ENCODE measurements around the gene CLEC5A.

The CLEC5A gene

GRCh38 chr7:141949021-141949420, 2.2 kb upstream of the CLEC5A start:
- TF ChIP-seq, protein P1, sequence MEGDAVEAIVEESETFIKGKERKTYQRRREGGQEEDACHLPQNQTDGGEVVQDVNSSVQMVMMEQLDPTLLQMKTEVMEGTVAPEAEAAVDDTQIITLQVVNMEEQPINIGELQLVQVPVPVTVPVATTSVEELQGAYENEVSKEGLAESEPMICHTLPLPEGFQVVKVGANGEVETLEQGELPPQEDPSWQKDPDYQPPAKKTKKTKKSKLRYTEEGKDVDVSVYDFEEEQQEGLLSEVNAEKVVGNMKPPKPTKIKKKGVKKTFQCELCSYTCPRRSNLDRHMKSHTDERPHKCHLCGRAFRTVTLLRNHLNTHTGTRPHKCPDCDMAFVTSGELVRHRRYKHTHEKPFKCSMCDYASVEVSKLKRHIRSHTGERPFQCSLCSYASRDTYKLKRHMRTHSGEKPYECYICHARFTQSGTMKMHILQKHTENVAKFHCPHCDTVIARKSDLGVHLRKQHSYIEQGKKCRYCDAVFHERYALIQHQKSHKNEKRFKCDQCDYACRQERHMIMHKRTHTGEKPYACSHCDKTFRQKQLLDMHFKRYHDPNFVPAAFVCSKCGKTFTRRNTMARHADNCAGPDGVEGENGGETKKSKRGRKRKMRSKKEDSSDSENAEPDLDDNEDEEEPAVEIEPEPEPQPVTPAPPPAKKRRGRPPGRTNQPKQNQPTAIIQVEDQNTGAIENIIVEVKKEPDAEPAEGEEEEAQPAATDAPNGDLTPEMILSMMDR (IDR thresholded peaks at IDR 0.05; ENCODE audit: low read depth, low read length) = no peak
- no peak overlapping the region for H3K4me3 ChIP-seq (ENCODE audit: low read depth, low read length)

GRCh38 chr7:141945356-141945755, 1.4 kb downstream of the CLEC5A start:
- TF ChIP-seq, protein P1 (IDR thresholded peaks at IDR 0.05; ENCODE audit: low read depth, low read length) = no peak
- no peak overlapping the region for H3K4me3 ChIP-seq (ENCODE audit: low read depth, low read length)

DNA sequence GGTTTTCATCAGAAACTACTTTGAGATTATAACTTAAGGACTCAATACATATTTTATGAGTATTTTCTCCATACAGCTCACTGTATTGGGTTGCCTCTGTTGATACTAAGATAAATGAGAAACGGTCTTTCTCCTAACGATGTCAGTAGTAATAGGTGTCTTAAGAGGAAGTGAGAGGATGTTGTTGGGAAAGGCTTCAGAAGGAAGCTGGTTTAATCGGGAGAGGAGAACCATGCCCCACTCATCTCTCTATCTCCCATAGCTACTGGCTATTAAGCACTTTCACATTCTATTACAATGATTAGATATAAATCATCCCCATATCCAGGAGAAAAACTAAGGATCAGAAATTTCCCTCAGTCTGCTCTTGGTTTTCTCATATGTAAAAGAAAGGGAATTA, 2.0 kb downstream of the CLEC5A start:
- H3K4me3 ChIP-seq (ENCODE audit: low read depth, low read length) = no peak overlapping the region
- TF ChIP-seq, protein P1 (IDR thresholded peaks at IDR 0.05; ENCODE audit: low read depth, low read length) = no peak

- H3K4me3 ChIP-seq (ENCODE audit: low read depth, low read length) = no peak overlapping the region
- TF ChIP-seq, protein P1 (IDR thresholded peaks at IDR 0.05; ENCODE audit: low read depth, low read length) = no peak
These were observed 2.9 kb downstream of the CLEC5A start for GRCh38 chr7:141943846-141944245.

DNA sequence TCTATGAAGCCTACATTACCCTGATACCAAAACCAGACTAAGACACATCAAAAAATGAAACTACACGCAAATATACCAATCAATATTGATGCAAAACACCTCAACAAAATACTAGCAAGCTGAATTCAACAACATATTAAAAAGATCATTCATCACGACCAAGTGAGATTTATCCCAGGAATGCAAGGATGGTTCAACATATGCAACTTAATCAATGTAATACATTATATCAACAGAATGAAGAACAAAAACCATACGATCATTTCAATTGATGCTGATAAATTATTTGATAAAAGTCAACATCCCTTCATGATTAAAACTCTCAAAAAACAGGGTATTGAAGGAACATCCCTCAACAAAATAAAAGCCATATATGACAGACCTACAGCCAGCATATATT, 5.7 kb downstream of the CLEC5A start:
- TF ChIP-seq, protein P1 (IDR thresholded peaks at IDR 0.05; ENCODE audit: low read depth, low read length) = no peak
- no peak overlapping the region for H3K4me3 ChIP-seq (ENCODE audit: low read depth, low read length)

- H3K4me3 ChIP-seq (ENCODE audit: low read depth, low read length) = no peak overlapping the region
- TF ChIP-seq, protein P1 (IDR thresholded peaks at IDR 0.05; ENCODE audit: low read depth, low read length) = no peak
These were observed 16.6 kb downstream of the CLEC5A start for GRCh38 chr7:141930211-141930610.

DNA sequence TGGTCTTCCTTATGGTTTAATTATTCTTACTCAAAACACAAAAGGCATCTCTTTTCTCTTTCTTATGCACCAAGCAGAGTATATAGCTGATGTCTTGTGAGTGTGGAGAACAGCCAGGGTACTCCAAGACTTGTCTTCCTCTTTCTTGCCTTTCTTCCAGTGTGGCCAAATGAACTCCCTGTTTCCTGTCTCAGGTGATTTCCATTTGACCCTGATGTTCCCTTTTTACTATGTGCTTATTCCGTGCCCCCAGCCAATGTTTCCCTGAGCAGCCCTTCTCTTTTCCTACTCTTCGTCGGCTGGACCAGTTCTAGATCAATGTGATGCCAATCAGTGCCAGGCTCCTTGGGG, 18.0 kb downstream of the CLEC5A start:
- no peak overlapping the region for H3K4me3 ChIP-seq (ENCODE audit: low read depth, low read length)
- TF ChIP-seq, protein P1 (IDR thresholded peaks at IDR 0.05; ENCODE audit: low read depth, low read length) = no peak
